ENCODE data around the gene CDH23.

- TF ChIP-seq, protein P1, sequence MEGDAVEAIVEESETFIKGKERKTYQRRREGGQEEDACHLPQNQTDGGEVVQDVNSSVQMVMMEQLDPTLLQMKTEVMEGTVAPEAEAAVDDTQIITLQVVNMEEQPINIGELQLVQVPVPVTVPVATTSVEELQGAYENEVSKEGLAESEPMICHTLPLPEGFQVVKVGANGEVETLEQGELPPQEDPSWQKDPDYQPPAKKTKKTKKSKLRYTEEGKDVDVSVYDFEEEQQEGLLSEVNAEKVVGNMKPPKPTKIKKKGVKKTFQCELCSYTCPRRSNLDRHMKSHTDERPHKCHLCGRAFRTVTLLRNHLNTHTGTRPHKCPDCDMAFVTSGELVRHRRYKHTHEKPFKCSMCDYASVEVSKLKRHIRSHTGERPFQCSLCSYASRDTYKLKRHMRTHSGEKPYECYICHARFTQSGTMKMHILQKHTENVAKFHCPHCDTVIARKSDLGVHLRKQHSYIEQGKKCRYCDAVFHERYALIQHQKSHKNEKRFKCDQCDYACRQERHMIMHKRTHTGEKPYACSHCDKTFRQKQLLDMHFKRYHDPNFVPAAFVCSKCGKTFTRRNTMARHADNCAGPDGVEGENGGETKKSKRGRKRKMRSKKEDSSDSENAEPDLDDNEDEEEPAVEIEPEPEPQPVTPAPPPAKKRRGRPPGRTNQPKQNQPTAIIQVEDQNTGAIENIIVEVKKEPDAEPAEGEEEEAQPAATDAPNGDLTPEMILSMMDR (IDR thresholded peaks at IDR 0.05), result no peak
- TF ChIP-seq POLR2A (IDR thresholded peaks at IDR 0.05), result no peak
Observed at GRCh38 chr10:71622154-71622526, 225.4 kb downstream of the CDH23 start.

Measured in uterus (tissue), 2 donors.